Measurements from ENCODE around the gene FAM186B.

Gene FAM186B

GRCh38 chr12:49609059-49609874 is 3.8 kb upstream of the FAM186B start:
- DNase-seq (ENCODE audit: low read depth in 2 of 2) = no peak
- no peak overlapping the region for H3K4me3 ChIP-seq (replicated peaks in 1 of 2; ENCODE audit: low read depth in 2 of 2, low read length in 2 of 2)
- no peak for TF ChIP-seq CTCF (IDR thresholded peaks at IDR 0.05; ENCODE audit: low read depth, low read length)

GRCh38 chr12:49604856-49605255 is 583 bp downstream of the FAM186B start:
- no peak for TF ChIP-seq CTCF (IDR thresholded peaks at IDR 0.05; ENCODE audit: low read depth, low read length)
- no peak overlapping the region for H3K4me3 ChIP-seq (replicated peaks in 1 of 2; ENCODE audit: low read depth in 2 of 2, low read length in 2 of 2)
- no peak for DNase-seq (ENCODE audit: low read depth in 2 of 2)

- TF ChIP-seq CTCF (IDR thresholded peaks at IDR 0.05; ENCODE audit: low read depth, low read length) = no peak
- no peak for DNase-seq (ENCODE audit: low read depth in 2 of 2)
- no peak overlapping the region for H3K4me3 ChIP-seq (replicated peaks in 1 of 2; ENCODE audit: low read depth in 2 of 2, low read length in 2 of 2)
Measured at GRCh38 chr12:49603721-49604120, 1.7 kb downstream of the FAM186B start.

- no peak overlapping the region for H3K4me3 ChIP-seq (replicated peaks in 1 of 2; ENCODE audit: low read depth in 2 of 2, low read length in 2 of 2)
- TF ChIP-seq CTCF (IDR thresholded peaks at IDR 0.05; ENCODE audit: low read depth, low read length) = no peak
- no peak for DNase-seq (ENCODE audit: low read depth in 2 of 2)
Measured at GRCh38 chr12:49599961-49600360, 5.5 kb downstream of the FAM186B start.

- no peak for DNase-seq (ENCODE audit: low read depth in 2 of 2)
- H3K4me3 ChIP-seq (replicated peaks in 1 of 2; ENCODE audit: low read depth in 2 of 2, low read length in 2 of 2) = no peak overlapping the region
- TF ChIP-seq CTCF (IDR thresholded peaks at IDR 0.05; ENCODE audit: low read depth, low read length) = no peak
Measured at GRCh38 chr12:49598527-49598926, 6.9 kb downstream of the FAM186B start.

- peak; percentile 27 to 46 for DNase-seq (ENCODE audit: low read depth in 2 of 2)
- no peak for TF ChIP-seq CTCF (IDR thresholded peaks at IDR 0.05; ENCODE audit: low read depth, low read length)
- H3K4me3 ChIP-seq (replicated peaks in 1 of 2; ENCODE audit: low read depth in 2 of 2, low read length in 2 of 2) = no peak overlapping the region
Measured at GRCh38 chr12:49588721-49589516, 16.5 kb downstream of the FAM186B start.
